H1 (cell line): ENCODE measurements around the gene PLA1A. TPM values are rescaled to one million over a fixed set of nuclear protein-coding genes. Genes with fewer than 3 reads are reported as not detected.
"Not testable (repeated sequence)": the region's sequence is repeated elsewhere in the genome, so short reads cannot be mapped to it uniquely, and the experiment has no call there.

Experiments
- CTCF ChIA-PET: fragments of 300-600 bp; sonication (Branson Sonifier 250); formaldehyde crosslinking; loops from one replicate; lab custom pipeline; 2021; ENCODE audit not compliant: partially characterized antibody; lab: Charles Lee
- POLR2A ChIA-PET: fragments of 300-600 bp; sonication (Branson Sonifier 250); formaldehyde crosslinking; loops from one replicate; lab custom pipeline; 2021; ENCODE audit warnings: inconsistent platforms; ENCODE audit not compliant: partially characterized antibody; lab: Charles Lee
- DNase-seq, 2 experiments: peaks; one replicate each; pipeline versions ENCODE4 v3.0.0 to v3.0.0-alpha.2; 2010 to 2022; ENCODE audit warnings: low spot score in 2 of 2, low read depth in 1 of 2, mixed read lengths in 1 of 2
- FAIRE-seq: peaks from 2 replicates; lab custom pipeline; 2011; peaks lifted over from hg19 to GRCh38; lab: Jason Lieb, UNC
- H2AFZ ChIP-seq: 2 replicates; pipeline ENCODE4 v1.8.1; 2012; ENCODE audit warnings: low read length, inconsistent platforms
- H2AK5ac ChIP-seq: 2 replicates; pipeline ENCODE4 v1.6.1; 2013; ENCODE audit warnings: low read depth, low read length
- H2BK120ac ChIP-seq: replicated peaks from 2 replicates; pipeline ENCODE3; 2013; ENCODE audit warnings: low read depth, low read length, inconsistent platforms
- H2BK12ac ChIP-seq: 2 replicates; pipeline ENCODE4 v1.6.1; 2013; ENCODE audit warnings: low read depth, low read length
- H2BK15ac ChIP-seq: 2 replicates; pipeline ENCODE4 v1.6.1; 2013; ENCODE audit warnings: low read length
- H2BK20ac ChIP-seq: 2 replicates; pipeline ENCODE4 v1.6.1; 2013; ENCODE audit warnings: low read length
- H2BK5ac ChIP-seq: 2 replicates; pipeline ENCODE4 v1.6.1; 2013; ENCODE audit warnings: low read depth, low read length
- H3K14ac ChIP-seq: 2 replicates; pipeline ENCODE4 v1.6.1; 2013; ENCODE audit warnings: inconsistent platforms; ENCODE audit not compliant: insufficient read length
- H3K18ac ChIP-seq: 2 replicates; pipeline ENCODE4 v1.6.1; 2013; ENCODE audit warnings: low read length; ENCODE audit errors: extremely low read depth
- H3K23ac ChIP-seq: 2 replicates; pipeline ENCODE4 v1.6.1; 2013; ENCODE audit warnings: inconsistent platforms; ENCODE audit not compliant: insufficient read length
- H3K23me2 ChIP-seq: 2 replicates; pipeline ENCODE4 v1.6.1; 2013; ENCODE audit warnings: low read depth, low read length
- H3K27ac ChIP-seq: 2 replicates; pipeline ENCODE4 v1.6.1; 2011; ENCODE audit warnings: low read depth, low read length, inconsistent platforms
- H3K27me3 ChIP-seq, 4 experiments: replicated peaks in 1 of 4; 1 replicate in 1 of 4; 2 replicates in 3 of 4; pipeline versions ENCODE4 v1.6.1 to v1.8.1; 2011 to 2013; ENCODE audit warnings: low read length in 3 of 4, mild to moderate bottlenecking in 3 of 4, inconsistent platforms in 2 of 4, mixed read lengths in 2 of 4, moderate library complexity in 1 of 4; ENCODE audit not compliant: control insufficient read depth in 3 of 4, insufficient read depth in 3 of 4; ENCODE audit errors: extremely low read depth in 1 of 4
- H3K36me3 ChIP-seq, 4 experiments: 2 replicates each; pipeline versions ENCODE4 v1.6.1 to v1.8.1; 2011 to 2013; ENCODE audit warnings: mild to moderate bottlenecking in 4 of 4, low read length in 3 of 4, moderate library complexity in 2 of 4, control low read depth in 1 of 4, inconsistent platforms in 1 of 4; ENCODE audit not compliant: insufficient read depth in 4 of 4, control insufficient read depth in 2 of 4
- H3K4ac ChIP-seq: replicated peaks from 2 replicates; pipeline ENCODE3; 2013; ENCODE audit warnings: low read length, low read depth, mixed read lengths, inconsistent platforms; ENCODE audit not compliant: insufficient read length
- H3K4me1 ChIP-seq, 4 experiments: replicated peaks in 1 of 4; 1 replicate in 1 of 4; 2 replicates in 3 of 4; pipeline versions ENCODE4 v1.6.1 to v1.8.1; 2011 to 2013; ENCODE audit warnings: low read length in 3 of 4, inconsistent platforms in 2 of 4, mixed read lengths in 1 of 4; ENCODE audit not compliant: insufficient read depth in 4 of 4, control insufficient read depth in 3 of 4
- H3K4me2 ChIP-seq, 2 experiments: 2 replicates each; pipeline versions ENCODE4 v1.6.1 to v1.8.1; 2011 to 2013; ENCODE audit warnings: low read depth in 2 of 2, low read length in 2 of 2, control low read depth in 1 of 2, inconsistent platforms in 1 of 2, mild to moderate bottlenecking in 1 of 2; ENCODE audit not compliant: insufficient read depth in 1 of 2
- H3K4me3 ChIP-seq, 4 experiments: fragments of 200-600, 300-600 bp in 1 of 4; sonication (generic), shearing (Covaris generic), sonication (Bioruptor Twin) in 1 of 4; 2 replicates each; pipeline versions ENCODE4 v1.5.1 to v1.8.1; 2011 to 2016; ENCODE audit warnings: low read length in 4 of 4, low read depth in 3 of 4, control low read depth in 2 of 4, inconsistent platforms in 2 of 4, mild to moderate bottlenecking in 2 of 4, mixed read lengths in 1 of 4, moderate library complexity in 1 of 4; ENCODE audit not compliant: insufficient read depth in 2 of 4; ENCODE audit errors: extremely low read depth in 1 of 4
- H3K56ac ChIP-seq: replicated peaks from 2 replicates; pipeline ENCODE3; 2013; ENCODE audit warnings: low read depth, mild to moderate bottlenecking, mixed read lengths, low read length, inconsistent platforms; ENCODE audit not compliant: insufficient read length
- H3K79me1 ChIP-seq: 2 replicates; pipeline ENCODE4 v1.6.1; 2013; ENCODE audit warnings: low read depth, low read length, control low read depth
- H3K79me2 ChIP-seq, 2 experiments: 2 replicates each; pipeline versions ENCODE4 v1.6.1 to v1.8.1; 2012 to 2013; ENCODE audit warnings: low read length in 2 of 2, mild to moderate bottlenecking in 2 of 2, inconsistent platforms in 1 of 2; ENCODE audit not compliant: insufficient read depth in 2 of 2, control insufficient read depth in 1 of 2
- H3K9ac ChIP-seq, 4 experiments: replicated peaks in 1 of 4; 1 replicate in 1 of 4; 2 replicates in 3 of 4; pipeline versions ENCODE4 v1.6.1 to v1.8.1; 2011 to 2013; ENCODE audit warnings: low read depth in 3 of 4, low read length in 3 of 4, control low read depth in 2 of 4, mild to moderate bottlenecking in 2 of 4, moderate library complexity in 2 of 4, inconsistent platforms in 1 of 4; ENCODE audit errors: extremely low read depth in 1 of 4
- H3K9me3 ChIP-seq, 2 experiments: 2 replicates each; pipeline versions ENCODE4 v1.6.1 to v1.8.1; 2012 to 2013; ENCODE audit warnings: mild to moderate bottlenecking in 2 of 2, moderate library complexity in 2 of 2, control low read depth in 1 of 2, inconsistent platforms in 1 of 2, low read depth in 1 of 2, low read length in 1 of 2, mixed read lengths in 1 of 2; ENCODE audit not compliant: insufficient read depth in 2 of 2
- H4K20me1 ChIP-seq, 2 experiments: replicated peaks in 1 of 2; 2 replicates each; pipeline versions ENCODE3 to v1.8.1; 2011 to 2013; ENCODE audit warnings: inconsistent platforms in 2 of 2, low read length in 2 of 2, mild to moderate bottlenecking in 1 of 2; ENCODE audit not compliant: insufficient read depth in 2 of 2, control insufficient read depth in 1 of 2
- H4K5ac ChIP-seq: 2 replicates; pipeline ENCODE4 v1.6.1; 2013; ENCODE audit warnings: low read length, low read depth, mixed read lengths, inconsistent platforms; ENCODE audit not compliant: insufficient read length
- H4K8ac ChIP-seq: 2 replicates; pipeline ENCODE4 v1.8.0; 2013; ENCODE audit warnings: mild to moderate bottlenecking, moderate library complexity, low read length, inconsistent platforms; ENCODE audit not compliant: insufficient read depth; ENCODE audit errors: extremely low read depth
- H4K91ac ChIP-seq: replicated peaks from 2 replicates; pipeline ENCODE3; 2013; ENCODE audit warnings: low read length, mixed read lengths, inconsistent platforms; ENCODE audit not compliant: insufficient read length
- WGBS, 2 experiments: shearing (Covaris generic) in 1 of 2; methylation state at CpG; one replicate each; pipeline versions ENCODE4 v1.1.6 to v1.1.7; 2013 to 2015; ENCODE audit warnings: low lambda C conversion rate in 2 of 2, mixed read lengths in 2 of 2, inconsistent platforms in 1 of 2, low coverage in 1 of 2, missing lambda C conversion rate in 1 of 2; ENCODE audit not compliant: insufficient replicate concordance in 2 of 2, insufficient coverage in 1 of 2, insufficient read length in 1 of 2; ENCODE audit errors: extremely low coverage in 1 of 2, missing lambda C conversion rate in 1 of 2; 5-methylcytosine and 5-hydroxymethylcytosine counted together
- polyA plus RNA-seq, 7 experiments: library from polyadenylated mRNA; depleted of rRNA in 3 of 7; stranded (reverse) in 5 of 7; unstranded in 2 of 7; fragments of >200 nt in 5 of 7; fragments of 200-250 nt in 2 of 7; gene quantifications; 1 replicate in 5 of 7; 2 replicates in 1 of 7; 4 replicates in 1 of 7; pipeline versions ENCODE4 v1.2.1 to v1.2.3, GENCODE V29; 2011 to 2013; ENCODE audit warnings: missing spikeins in 2 of 7, mixed read lengths in 2 of 7
- total RNA-seq: library from RNA; stranded (reverse); fragmentation: NEBNext Ultra II Directional; extraction: Animal tissue kit (Norgen Biotek cat#: 25700); gene quantifications from 2 replicates; pipeline ENCODE4 v1.2.1, GENCODE V29; 2021

Gene PLA1A
- total and polyA plus RNA-seq, 2 of the 8 experiments (the other 6 are each of a cell fraction or from before 2014, with no cell fraction given): not detected

DNA sequence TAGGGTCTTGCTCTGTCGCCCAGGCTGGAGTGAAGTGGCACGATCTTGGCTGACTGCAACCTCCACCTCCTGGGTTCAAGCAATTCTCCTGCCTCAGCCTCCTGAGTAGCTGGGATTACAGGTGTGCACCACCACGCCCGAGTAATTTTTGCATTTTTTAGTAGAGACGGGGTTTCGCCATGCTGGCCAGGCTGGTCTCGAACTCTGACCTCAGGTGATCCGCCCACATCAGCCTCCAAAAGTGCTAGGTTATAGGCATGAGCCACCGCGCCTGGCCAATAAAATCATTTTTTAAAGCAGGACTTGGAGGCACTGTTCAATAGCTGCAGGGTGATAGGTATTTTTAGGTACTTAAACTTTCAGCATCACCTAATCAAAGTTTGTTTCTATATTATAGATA lies 80.5 kb downstream of the PLA1A start:
- not testable (repeated sequence) for H2AK5ac ChIP-seq, H3K23me2 ChIP-seq, H3K56ac ChIP-seq, H3K4ac ChIP-seq, H3K4me3 ChIP-seq, H4K20me1 ChIP-seq, H2AFZ ChIP-seq, H3K79me1 ChIP-seq, H3K27ac ChIP-seq, H3K14ac ChIP-seq, H3K4me1 ChIP-seq, H3K4me2 ChIP-seq, H2BK15ac ChIP-seq, H4K8ac ChIP-seq, H3K18ac ChIP-seq, H4K5ac ChIP-seq, H3K23ac ChIP-seq, DNase-seq, H3K9ac ChIP-seq, H4K91ac ChIP-seq, FAIRE-seq, H2BK12ac ChIP-seq, H2BK5ac ChIP-seq, H3K9me3 ChIP-seq, H2BK120ac ChIP-seq, H2BK20ac ChIP-seq, H3K27me3 ChIP-seq
- POLR2A ChIA-PET: interaction anchor here (0.7 kb wide), 1 partner anchor 1935 kb away, joined by 3 read pairs; no protein-coding TSS in a partner anchor
- Histone ChIP-seq H3K36me3 (peaks cover 0 to 15% (median 10%) of the 10 kb centered on the region in 4 experiments; a peak in 6 of 8 replicates), H3K79me2 (peaks cover 0 to 18% of the 10 kb centered on the region in 2 experiments; a peak in 2 of 4 replicates)
- CTCF ChIA-PET: interaction anchor here (0.6 to 3.3 kb wide), 2 partner anchors 119 to 794 kb away, joined by 3 to 21 read pairs; partner anchors contain the start of gene CD80
- WGBS, 2 experiments: 92% methylated on average over 10 of the region's 10 CpGs; no CpG with 5 or more reads in 1 of the 2 experiments

Other genes starting within 250 kb of the PLA1A start
- 36.1 and 43.7 TPM in 2 replicates for gene TMEM39A, start 134.3 kb upstream of the PLA1A start, total RNA-seq
- 17.3 and 26.8 TPM in 2 replicates for gene TMEM39A, start 134.3 kb upstream of the PLA1A start, polyA plus RNA-seq (2011; rRNA removed)
- 18.5 and 18.6 TPM in 2 replicates for gene POGLUT1, start 128.9 kb upstream of the PLA1A start, total RNA-seq
- 4.7 and 7.0 TPM in 2 replicates for gene POGLUT1, start 128.9 kb upstream of the PLA1A start, polyA plus RNA-seq (2011; rRNA removed)
- gene TIMMDC1, start 99.3 kb upstream of the PLA1A start, total RNA-seq: 128 and 130 TPM in 2 replicates
- gene TIMMDC1, start 99.3 kb upstream of the PLA1A start, polyA plus RNA-seq (2011; rRNA removed): 80.7 and 96.8 TPM in 2 replicates
- gene CD80, start 38.3 kb upstream of the PLA1A start, total RNA-seq: not detected in 2 replicates
- gene CD80, start 38.3 kb upstream of the PLA1A start, polyA plus RNA-seq (2011; rRNA removed): 0.03 and 0.11 TPM in 2 replicates
- gene ADPRH, start 18.4 kb upstream of the PLA1A start, total RNA-seq: 4.1 and 4.2 TPM in 2 replicates
- gene ADPRH, start 18.4 kb upstream of the PLA1A start, polyA plus RNA-seq (2011; rRNA removed): 2.3 and 2.6 TPM in 2 replicates
- gene POPDC2, start 62.7 kb downstream of the PLA1A start, total RNA-seq: 0.19 and 0.65 TPM in 2 replicates
- gene POPDC2, start 62.7 kb downstream of the PLA1A start, polyA plus RNA-seq (2011; rRNA removed): 1.1 and 1.2 TPM in 2 replicates
- gene COX17, start 79.5 kb downstream of the PLA1A start, total RNA-seq: 43.0 and 45.5 TPM in 2 replicates
- gene COX17, start 79.5 kb downstream of the PLA1A start, polyA plus RNA-seq (2011; rRNA removed): 34.2 and 38.1 TPM in 2 replicates
- gene CFAP91, start 105.1 kb downstream of the PLA1A start, total RNA-seq: 3.8 and 5.4 TPM in 2 replicates
- gene CFAP91, start 105.1 kb downstream of the PLA1A start, polyA plus RNA-seq (2011; rRNA removed): 4.7 and 7.4 TPM in 2 replicates
- gene NR1I2, start 184.2 kb downstream of the PLA1A start, total RNA-seq: 0.28 and 0.44 TPM in 2 replicates
- gene NR1I2, start 184.2 kb downstream of the PLA1A start, polyA plus RNA-seq (2011; rRNA removed): 1.8 and 2.6 TPM in 2 replicates